ENCODE measurements around the gene DDAH2. TPM values are rescaled to one million over a fixed set of nuclear protein-coding genes. Genes with fewer than 3 reads are reported as not detected.

Gene DDAH2
- total RNA-seq, 2 donors from 2014 or later = 150 to 153 TPM

DNA sequence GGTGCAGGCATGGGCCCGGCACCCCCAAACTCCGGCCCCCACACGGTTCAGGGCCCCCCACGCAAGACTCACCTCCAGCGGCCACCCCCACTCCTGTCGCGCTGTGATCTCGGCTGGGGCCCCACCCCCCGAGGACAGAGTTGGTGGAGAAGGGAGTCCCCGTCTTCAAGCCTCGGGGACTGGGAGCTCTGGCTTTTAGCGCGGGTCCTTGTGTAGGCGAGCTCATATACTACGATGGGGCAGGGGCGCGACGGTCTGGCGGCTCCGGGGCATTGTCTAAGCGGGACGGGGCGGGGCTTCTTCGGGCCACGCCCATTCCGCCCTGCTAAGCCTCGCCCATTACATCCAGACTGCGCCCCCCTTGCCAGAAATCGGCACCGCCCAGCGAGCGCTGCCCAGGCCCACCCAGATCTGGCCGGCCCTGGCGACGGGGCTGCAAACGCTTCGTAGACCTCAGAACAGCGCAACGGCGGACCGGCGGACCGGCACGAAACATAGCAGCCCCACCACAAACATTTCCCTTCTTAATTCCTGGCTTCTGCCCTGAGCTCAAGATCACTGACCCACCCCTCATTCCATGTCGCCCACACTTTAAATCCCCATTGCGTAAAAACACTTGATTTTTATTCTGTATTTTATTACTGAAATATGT, 1.0 kb upstream of the DDAH2 start:
- Histone ChIP-seq H3K36me3 (ENCODE audit: control insufficient read depth, insufficient read depth, low read length) (peaks cover 76% of the 10 kb centered on the region), H3K9ac (ENCODE audit: extremely low read depth, low read length, poor library complexity, severe bottlenecking) (peak overlapping the region; percentile 84), H3K4me1 (ENCODE audit: control insufficient read depth, insufficient read depth, low read length) (peaks cover 5% of the 10 kb centered on the region), H3K4me3 (ENCODE audit: low read length) (peak overlapping the region; percentile 88), H3K9me3 (ENCODE audit: control insufficient read depth, low read length) (no peaks in the 10 kb centered on the region), H3K27me3 (ENCODE audit: control insufficient read depth, insufficient read depth, low read length, poor library complexity, severe bottlenecking) (no peaks in the 10 kb centered on the region), H3K27ac (ENCODE audit: low read depth, low read length) (peak overlapping the region; percentile 97)
- H3K9me3 Mint-ChIP-seq = no peaks in the 10 kb centered on the region
- no peaks in the 10 kb centered on the region for H3K27me3 Mint-ChIP-seq (ENCODE audit: insufficient read depth)
- H3K36me3 Mint-ChIP-seq (ENCODE audit: low read depth) = peaks cover 67% of the 10 kb centered on the region
- no peak for TF ChIP-seq CTCF (conservative IDR thresholded peaks at IDR 0.05)
- peak overlapping the region; percentile 92 for H3K4me3 Mint-ChIP-seq
- WGBS, 2 experiments (ENCODE audit: insufficient coverage in 1 of 2, insufficient read length in 1 of 2) = 1% methylated on average over 26 to 43 of the region's 46 CpGs
- DNase-seq = peak; percentile 97
- peaks cover 19% of the 10 kb centered on the region for H3K4me1 Mint-ChIP-seq
- H3K27ac Mint-ChIP-seq = peak overlapping the region; percentile 97

GRCh38 chr6:31729515-31729978, 448 bp upstream of the DDAH2 start:
- Histone ChIP-seq H3K9ac (ENCODE audit: extremely low read depth, low read length, poor library complexity, severe bottlenecking) (peak overlapping the region; percentile 84), H3K9me3 (ENCODE audit: control insufficient read depth, low read length) (no peaks in the 10 kb centered on the region), H3K27ac (ENCODE audit: low read depth, low read length) (peak overlapping the region; percentile 97), H3K36me3 (ENCODE audit: control insufficient read depth, insufficient read depth, low read length) (peaks cover 75% of the 10 kb centered on the region), H3K4me3 (ENCODE audit: low read length) (peak overlapping the region; percentile 88), H3K27me3 (ENCODE audit: control insufficient read depth, insufficient read depth, low read length, poor library complexity, severe bottlenecking) (no peaks in the 10 kb centered on the region), H3K4me1 (ENCODE audit: control insufficient read depth, insufficient read depth, low read length) (peaks cover 4% of the 10 kb centered on the region)
- TF ChIP-seq CTCF (conservative IDR thresholded peaks at IDR 0.05) = no peak
- H3K4me1 Mint-ChIP-seq = peaks cover 19% of the 10 kb centered on the region
- peak overlapping the region; percentile 97 for H3K27ac Mint-ChIP-seq
- peak; percentile 97 for DNase-seq
- no peaks in the 10 kb centered on the region for H3K9me3 Mint-ChIP-seq
- peaks cover 67% of the 10 kb centered on the region for H3K36me3 Mint-ChIP-seq (ENCODE audit: low read depth)
- peak overlapping the region; percentile 92 for H3K4me3 Mint-ChIP-seq
- H3K27me3 Mint-ChIP-seq (ENCODE audit: insufficient read depth) = no peaks in the 10 kb centered on the region
- 0% methylated on average over 11 to 29 of the region's 29 CpGs for whole genome bisulfite sequencing, 2 experiments (ENCODE audit: insufficient coverage in 1 of 2, insufficient read length in 1 of 2)

DNA sequence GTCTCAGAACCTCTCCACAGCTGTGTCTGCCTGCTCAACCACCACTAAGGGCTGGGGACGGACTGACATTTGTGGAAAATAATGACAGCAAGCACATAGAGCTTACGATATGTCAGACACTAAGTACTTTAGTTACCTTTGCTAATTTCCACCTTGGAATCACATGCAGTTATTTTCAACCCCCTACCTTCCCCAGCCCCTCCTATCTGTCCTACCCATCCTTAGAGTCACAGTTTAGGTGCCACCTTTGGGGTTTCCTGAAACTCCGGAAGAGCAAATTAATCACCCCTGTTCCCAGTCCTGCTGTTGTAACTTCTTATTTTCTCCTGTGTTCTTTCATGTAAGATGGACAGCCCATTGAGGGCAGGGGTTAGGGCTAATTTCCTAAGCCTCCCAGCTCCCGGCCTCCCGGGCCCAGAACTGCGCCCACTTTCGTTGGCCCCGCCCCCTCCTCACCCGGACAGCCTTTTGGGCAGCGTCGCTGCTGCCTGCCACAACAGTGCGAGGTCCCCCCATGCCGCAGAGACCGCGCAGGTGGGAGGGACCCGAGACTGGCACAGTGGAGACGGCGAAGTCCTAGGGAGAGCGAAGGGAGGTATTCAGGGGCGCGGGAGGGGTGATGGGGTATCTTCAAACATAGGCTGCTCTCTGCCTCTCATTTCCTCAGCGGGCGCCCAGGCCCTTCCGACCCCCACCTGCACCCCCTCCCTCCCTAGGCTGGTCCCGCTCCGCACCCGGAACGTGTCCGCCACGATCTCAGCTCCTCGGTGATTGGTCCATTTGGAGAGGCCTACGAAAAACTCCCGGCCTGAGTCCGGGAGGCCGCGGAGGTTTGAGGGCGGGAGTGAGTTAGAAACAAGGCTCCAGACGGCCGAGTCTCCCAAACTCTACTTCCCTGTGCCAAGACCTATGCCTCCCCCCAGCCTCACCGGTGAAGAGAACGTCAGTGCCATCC, 1.1 kb downstream of the DDAH2 start:
- peaks cover 52% of the 10 kb centered on the region for H3K36me3 Mint-ChIP-seq (ENCODE audit: low read depth)
- no peaks in the 10 kb centered on the region for H3K9me3 Mint-ChIP-seq
- Histone ChIP-seq H3K27me3 (ENCODE audit: control insufficient read depth, insufficient read depth, low read length, poor library complexity, severe bottlenecking) (no peaks in the 10 kb centered on the region), H3K4me1 (ENCODE audit: control insufficient read depth, insufficient read depth, low read length) (no peaks in the 10 kb centered on the region), H3K9ac (ENCODE audit: extremely low read depth, low read length, poor library complexity, severe bottlenecking) (no peak overlapping the region), H3K4me3 (ENCODE audit: low read length) (peak overlapping the region; percentile 88), H3K27ac (ENCODE audit: low read depth, low read length) (no peak overlapping the region), H3K9me3 (ENCODE audit: control insufficient read depth, low read length) (no peaks in the 10 kb centered on the region), H3K36me3 (ENCODE audit: control insufficient read depth, insufficient read depth, low read length) (peaks cover 60% of the 10 kb centered on the region)
- DNase-seq = no peak
- H3K27me3 Mint-ChIP-seq (ENCODE audit: insufficient read depth) = no peaks in the 10 kb centered on the region
- peak overlapping the region; percentile 92 for H3K4me3 Mint-ChIP-seq
- TF ChIP-seq CTCF (conservative IDR thresholded peaks at IDR 0.05) = no peak
- 95 to 96% methylated on average over 32 to 41 of the region's 41 CpGs for WGBS, 2 experiments (ENCODE audit: insufficient coverage in 1 of 2, insufficient read length in 1 of 2)
- peaks cover 8% of the 10 kb centered on the region for H3K4me1 Mint-ChIP-seq
- peak overlapping the region; percentile 30 for H3K27ac Mint-ChIP-seq

All from endodermal cell (in vitro differentiated cells).